ENCODE measurements around the gene PIGP. TPM values are rescaled to one million over a fixed set of nuclear protein-coding genes. Genes with fewer than 3 reads are reported as not detected.
"Not testable (repeated sequence)": the region's sequence is repeated elsewhere in the genome, so short reads cannot be mapped to it uniquely, and the experiment has no call there.

Gene PIGP
- total RNA-seq, 3 donors from 2014 or later = 15.2 to 20.2 (median 19.7) TPM

DNA sequence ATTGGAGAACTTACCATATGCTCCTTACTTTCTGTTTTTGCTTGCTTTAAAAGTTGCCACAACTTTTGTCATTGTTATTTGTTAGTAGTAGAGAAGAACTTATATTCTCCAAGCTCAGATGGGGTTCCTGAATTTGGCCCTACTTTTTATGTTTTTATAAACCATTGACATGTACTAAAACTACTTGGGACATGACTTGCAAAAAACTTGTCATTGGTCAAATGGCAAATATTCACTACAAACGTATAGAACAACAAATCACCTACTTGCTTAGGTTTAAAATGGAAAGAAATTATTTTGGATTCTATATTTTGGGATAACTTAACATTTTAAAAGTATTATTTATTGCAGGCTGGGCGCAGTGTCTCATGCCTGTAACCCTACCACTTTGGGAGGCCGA is 32.7 kb downstream of the PIGP start:
- Histone ChIP-seq H3K4me3 (no peak overlapping the region), H3K9me3 (no peaks in the 10 kb centered on the region), H3K4me1 (ENCODE audit: low read depth) (no peaks in the 10 kb centered on the region), H3K36me3 (ENCODE audit: low read depth) (no peaks in the 10 kb centered on the region)
- ATAC-seq (no peak), DNase-seq (no peak)
- intact Hi-C loops (cut with DNase I, micrococcal nuclease) = no loop called here
- TF ChIP-seq, protein P1, sequence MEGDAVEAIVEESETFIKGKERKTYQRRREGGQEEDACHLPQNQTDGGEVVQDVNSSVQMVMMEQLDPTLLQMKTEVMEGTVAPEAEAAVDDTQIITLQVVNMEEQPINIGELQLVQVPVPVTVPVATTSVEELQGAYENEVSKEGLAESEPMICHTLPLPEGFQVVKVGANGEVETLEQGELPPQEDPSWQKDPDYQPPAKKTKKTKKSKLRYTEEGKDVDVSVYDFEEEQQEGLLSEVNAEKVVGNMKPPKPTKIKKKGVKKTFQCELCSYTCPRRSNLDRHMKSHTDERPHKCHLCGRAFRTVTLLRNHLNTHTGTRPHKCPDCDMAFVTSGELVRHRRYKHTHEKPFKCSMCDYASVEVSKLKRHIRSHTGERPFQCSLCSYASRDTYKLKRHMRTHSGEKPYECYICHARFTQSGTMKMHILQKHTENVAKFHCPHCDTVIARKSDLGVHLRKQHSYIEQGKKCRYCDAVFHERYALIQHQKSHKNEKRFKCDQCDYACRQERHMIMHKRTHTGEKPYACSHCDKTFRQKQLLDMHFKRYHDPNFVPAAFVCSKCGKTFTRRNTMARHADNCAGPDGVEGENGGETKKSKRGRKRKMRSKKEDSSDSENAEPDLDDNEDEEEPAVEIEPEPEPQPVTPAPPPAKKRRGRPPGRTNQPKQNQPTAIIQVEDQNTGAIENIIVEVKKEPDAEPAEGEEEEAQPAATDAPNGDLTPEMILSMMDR (IDR thresholded peaks at IDR 0.05) = no peak

DNA sequence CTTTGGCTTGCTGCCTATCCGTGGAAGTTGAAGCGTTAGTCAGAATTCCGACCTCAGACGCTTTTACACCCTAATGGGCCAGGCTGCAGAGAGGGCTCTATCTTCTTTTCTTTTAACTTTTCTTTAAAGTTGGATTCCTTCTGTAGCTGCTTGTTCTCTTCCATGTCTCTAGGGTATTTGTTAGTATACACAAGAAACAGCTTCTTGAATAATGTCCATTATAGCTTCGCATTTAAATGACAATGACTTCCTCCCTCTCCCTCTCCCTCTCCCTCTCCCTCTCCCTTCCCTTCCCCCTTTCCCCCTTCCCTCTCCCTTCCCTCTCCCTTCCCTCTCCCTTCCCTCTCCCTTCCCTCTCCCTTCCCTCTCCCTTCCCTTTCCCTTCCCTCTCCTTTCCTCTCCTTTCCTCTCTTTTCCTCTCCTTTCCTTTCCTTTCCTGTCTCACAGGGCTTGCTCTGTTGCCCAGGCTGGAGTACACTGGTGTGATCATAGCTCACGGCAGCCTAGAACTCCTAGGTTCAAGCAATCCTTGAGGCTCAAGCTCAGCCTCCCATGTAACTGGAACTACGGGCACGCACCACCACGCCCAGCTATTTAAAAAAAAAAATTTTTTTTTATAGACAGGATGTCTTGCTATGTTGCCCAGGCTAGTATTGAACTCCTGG is 33.3 kb downstream of the PIGP start:
- intact Hi-C loops (cut with DNase I, micrococcal nuclease) = no loop called here
- H3K4me1 ChIP-seq (ENCODE audit: low read depth) = no peaks in the 10 kb centered on the region
- no peaks in the 10 kb centered on the region for H3K36me3 ChIP-seq (ENCODE audit: low read depth)
- no peak overlapping the region for H3K4me3 ChIP-seq
- no peaks in the 10 kb centered on the region for H3K9me3 ChIP-seq
- DNase-seq (no peak), ATAC-seq (no peak)
- TF ChIP-seq, protein P1 (IDR thresholded peaks at IDR 0.05) = no peak

DNA sequence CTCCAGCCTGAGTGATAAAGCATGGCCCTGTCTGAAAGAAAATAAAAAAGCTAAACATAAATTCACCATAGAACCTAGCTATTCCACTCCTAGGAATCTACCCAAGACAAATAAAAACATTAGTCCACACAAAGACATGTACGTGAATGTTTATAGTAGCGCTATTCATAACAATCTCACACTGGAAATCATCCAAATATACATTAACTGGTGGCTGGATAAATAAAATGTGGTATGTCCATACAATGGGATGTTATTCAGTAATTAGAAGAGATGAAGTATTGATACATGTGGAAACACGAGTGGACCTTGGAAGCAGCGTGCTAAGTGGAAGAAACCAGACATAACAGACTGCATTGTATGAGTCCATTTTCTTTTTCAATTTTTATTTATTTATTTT is 36.7 kb downstream of the PIGP start:
- Histone ChIP-seq H3K4me1 (ENCODE audit: low read depth) (no peaks in the 10 kb centered on the region), H3K36me3 (ENCODE audit: low read depth) (no peaks in the 10 kb centered on the region), H3K4me3 (no peak overlapping the region), H3K9me3 (no peaks in the 10 kb centered on the region)
- ATAC-seq (no peak), DNase-seq (no peak)
- TF ChIP-seq, protein P1 (IDR thresholded peaks at IDR 0.05) = no peak
- intact Hi-C loops (cut with DNase I, micrococcal nuclease) = no loop called here

DNA sequence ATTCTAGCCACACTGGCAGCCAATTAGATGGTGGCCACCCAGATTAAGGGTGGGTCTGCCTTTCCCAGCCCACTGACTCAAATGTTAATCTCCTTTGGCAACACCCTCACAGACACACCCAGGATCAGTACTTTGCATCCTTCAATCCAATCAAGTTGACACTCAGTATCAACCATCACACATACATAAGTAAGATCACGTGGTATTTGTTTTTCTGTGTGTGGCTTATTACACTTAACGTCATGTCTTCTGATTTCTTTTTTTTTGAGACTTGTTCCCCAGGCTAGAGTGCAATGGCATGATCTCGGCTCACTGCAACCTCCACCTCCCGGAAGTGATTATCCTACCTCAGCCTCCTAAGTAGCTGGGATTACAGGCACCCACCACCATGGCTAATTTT is 38.5 kb downstream of the PIGP start:
- intact Hi-C loops (cut with DNase I, micrococcal nuclease); H3K9me3 ChIP-seq; H3K4me3 ChIP-seq; H3K36me3 ChIP-seq (ENCODE audit: low read depth); ATAC-seq; DNase-seq; H3K4me1 ChIP-seq (ENCODE audit: low read depth): not testable (repeated sequence)

DNA sequence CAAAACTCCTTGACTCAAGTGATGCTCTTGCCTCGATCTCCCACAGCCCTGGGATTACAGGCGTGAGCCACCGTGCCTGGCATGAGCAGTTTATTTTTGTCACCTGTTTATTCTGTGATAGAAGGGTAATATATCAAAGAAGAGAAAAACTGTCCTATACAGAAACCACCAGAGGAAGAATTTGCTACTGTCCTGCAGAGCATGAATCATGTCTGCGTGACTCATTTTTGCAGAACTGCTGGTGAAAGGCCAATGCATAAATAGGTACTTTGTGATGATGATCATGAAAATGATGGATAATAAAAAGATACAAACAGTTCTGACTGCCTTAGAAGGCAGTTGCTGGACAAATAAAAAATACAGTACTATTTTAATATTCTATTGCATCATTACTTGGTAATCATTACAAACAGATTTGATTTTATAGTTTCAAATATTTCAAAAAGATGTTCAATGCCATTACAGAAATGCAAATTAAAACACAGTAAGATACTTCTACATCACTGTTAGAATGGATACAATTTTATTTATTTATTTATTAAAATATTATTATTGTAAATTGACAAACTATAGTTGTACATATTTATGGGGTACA is 39.9 kb downstream of the PIGP start:
- Histone ChIP-seq H3K9me3 (no peaks in the 10 kb centered on the region), H3K4me3 (no peak overlapping the region), H3K36me3 (ENCODE audit: low read depth) (no peaks in the 10 kb centered on the region), H3K4me1 (ENCODE audit: low read depth) (no peaks in the 10 kb centered on the region)
- intact Hi-C loops (cut with DNase I, micrococcal nuclease) = no loop called here
- ATAC-seq = peak; percentile 69
- DNase-seq = no peak
- TF ChIP-seq, protein P1 (IDR thresholded peaks at IDR 0.05) = no peak

DNA sequence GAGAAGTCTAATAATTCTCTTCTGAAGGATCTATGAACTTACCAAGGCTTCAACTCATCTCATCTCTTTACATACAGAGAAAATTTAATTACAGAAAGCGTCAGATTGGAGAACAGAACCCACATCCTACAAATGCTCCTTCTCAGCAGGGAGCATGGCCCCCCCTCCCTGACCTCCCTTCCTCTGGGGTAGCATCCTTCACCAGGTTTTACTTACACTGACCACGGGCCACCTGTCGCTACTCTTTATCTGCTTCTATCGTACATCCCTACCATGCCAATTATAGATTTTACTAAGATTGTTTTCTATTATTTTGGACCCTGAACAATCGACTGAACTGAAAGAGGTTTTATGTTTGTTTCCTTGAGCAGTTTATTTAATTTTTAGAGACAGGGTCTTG is 40.6 kb downstream of the PIGP start:
- Histone ChIP-seq H3K4me1 (ENCODE audit: low read depth) (no peaks in the 10 kb centered on the region), H3K9me3 (no peaks in the 10 kb centered on the region), H3K4me3 (no peak overlapping the region), H3K36me3 (ENCODE audit: low read depth) (no peaks in the 10 kb centered on the region)
- intact Hi-C loops (cut with DNase I, micrococcal nuclease) = no loop called here
- DNase-seq = no peak
- no peak for ATAC-seq
- TF ChIP-seq, protein P1 (IDR thresholded peaks at IDR 0.05) = no peak

Measured in mucosa of descending colon (tissue), 3 donors.